RKO (cell line): ENCODE data around the gene KNSTRN.

ENCODE experiments used
- DNase-seq: peaks from one replicate; pipeline ENCODE4 v3.0.0-alpha.2; 2016; ENCODE audit warnings: low spot score

Gene KNSTRN

GRCh38 chr15:40399370-40399769 lies 16.8 kb downstream of the KNSTRN start:
- no peak for DNase-seq

- peak; percentile 97 for DNase-seq
Measured at GRCh38 chr15:40405501-40406381, 23.2 kb downstream of the KNSTRN start, which contains the start of gene IVD. Gene IVD, plus strand, starts transcription at chr15:40405795. Its CDS starts 33 bp downstream, at chr15:40405828.

GRCh38 chr15:40407330-40407990 lies 24.9 kb downstream of the KNSTRN start:
- no peak for DNase-seq

- no peak for DNase-seq
Measured at GRCh38 chr15:40409366-40409765, 26.8 kb downstream of the KNSTRN start.

- no peak for DNase-seq
Measured at GRCh38 chr15:40410476-40410875, 28.0 kb downstream of the KNSTRN start.

GRCh38 chr15:40412095-40412759 lies 29.7 kb downstream of the KNSTRN start:
- no peak for DNase-seq

- no peak for DNase-seq
Measured at GRCh38 chr15:40413036-40413435, 30.5 kb downstream of the KNSTRN start.

- DNase-seq, result no peak
Measured at GRCh38 chr15:40414816-40415215, 32.3 kb downstream of the KNSTRN start.

- no peak for DNase-seq
Measured at GRCh38 chr15:40415226-40415625, 32.7 kb downstream of the KNSTRN start.

- no peak for DNase-seq
Measured at GRCh38 chr15:40416056-40416455, 33.5 kb downstream of the KNSTRN start.

GRCh38 chr15:40418126-40418525 lies 35.6 kb downstream of the KNSTRN start:
- DNase-seq, result no peak

GRCh38 chr15:40420071-40420713 lies 37.7 kb downstream of the KNSTRN start:
- no peak for DNase-seq

- DNase-seq, result no peak
Measured at GRCh38 chr15:40420793-40421192, 38.3 kb downstream of the KNSTRN start.

- DNase-seq, result no peak
Measured at GRCh38 chr15:40421246-40422157, 39.0 kb downstream of the KNSTRN start.

GRCh38 chr15:40424483-40425115 lies 42.1 kb downstream of the KNSTRN start:
- no peak for DNase-seq

GRCh38 chr15:40425681-40426080 lies 43.2 kb downstream of the KNSTRN start:
- no peak for DNase-seq

GRCh38 chr15:40427188-40427587 lies 44.7 kb downstream of the KNSTRN start:
- no peak for DNase-seq

- no peak for DNase-seq
Measured at GRCh38 chr15:40428185-40428584, 45.7 kb downstream of the KNSTRN start.

- no peak for DNase-seq
Measured at GRCh38 chr15:40429068-40429710, 46.7 kb downstream of the KNSTRN start.

GRCh38 chr15:40430271-40430805 lies 47.8 kb downstream of the KNSTRN start:
- DNase-seq, result peak; percentile 81
